K562 (cell line): ENCODE results near the gene PCDHGB7.

Experiments
- ARHGAP35 ChIP-seq: fragments of 450-650 bp; IDR thresholded peaks from 2 replicates; pipeline ENCODE4 v1.6.1; 2018; ENCODE audit not compliant: partially characterized antibody
- PHTF2 ChIP-seq: fragments of 250-450 bp; sonication (Bioruptor Pico); IDR thresholded peaks from 2 replicates; pipeline ENCODE4 v1.5.0; 2021; ENCODE audit warnings: mild to moderate bottlenecking

DNA sequence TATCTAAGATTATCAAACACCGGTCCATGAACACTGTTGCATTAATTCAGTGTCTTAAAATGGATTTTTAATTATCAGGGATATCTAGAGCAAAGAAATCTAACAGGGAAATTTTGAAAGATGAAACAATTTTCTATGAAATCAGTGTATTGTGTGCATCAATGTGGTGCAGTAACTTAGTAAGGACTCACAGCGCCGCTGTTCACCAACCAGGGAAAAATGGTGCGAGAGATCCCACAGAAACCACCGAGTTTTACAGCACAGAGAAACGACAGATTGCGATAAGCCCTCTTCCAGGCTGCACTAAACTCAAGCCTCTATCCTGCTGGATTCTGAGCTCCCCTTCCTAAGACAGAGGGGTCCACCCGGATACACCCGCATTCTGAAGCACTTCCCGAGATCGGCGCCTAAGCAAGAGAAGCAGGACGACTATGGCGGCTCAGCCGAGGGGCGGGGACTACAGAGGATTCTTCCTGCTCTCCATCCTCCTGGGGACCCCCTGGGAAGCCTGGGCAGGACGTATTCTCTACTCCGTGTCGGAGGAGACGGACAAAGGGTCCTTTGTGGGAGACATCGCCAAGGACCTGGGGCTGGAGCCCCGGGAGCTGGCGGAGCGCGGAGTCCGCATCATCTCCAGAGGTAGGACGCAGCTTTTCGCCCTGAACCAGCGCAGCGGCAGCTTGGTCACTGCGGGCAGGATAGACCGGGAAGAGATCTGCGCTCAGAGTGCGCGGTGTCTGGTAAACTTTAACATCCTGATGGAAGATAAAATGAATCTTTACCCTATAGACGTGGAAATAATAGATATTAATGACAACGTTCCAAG lies 34.8 kb upstream of the PCDHGB7 start, which contains the start of gene PCDHGA7:
- TF ChIP-seq ARHGAP35, result no peak
- no peak for TF ChIP-seq PHTF2 (CRISPR knock-in tag)
